Dedifferentiated amniotic fluid mesenchymal stem cell (primary cell): Measurements from ENCODE around the gene LILRB4.
"Not testable (repeated sequence)": the region's sequence is repeated elsewhere in the genome, so short reads cannot be mapped to it uniquely, and the experiment has no call there.

Experiments used
- DNase-seq: peaks from one replicate; pipeline ENCODE4 v3.0.0-alpha.2; 2016; ENCODE audit errors: extremely low spot score

LILRB4 gene

GRCh38 chr19:54650108-54650655, 12.6 kb upstream of the LILRB4 start:
- DNase-seq = no peak

DNA sequence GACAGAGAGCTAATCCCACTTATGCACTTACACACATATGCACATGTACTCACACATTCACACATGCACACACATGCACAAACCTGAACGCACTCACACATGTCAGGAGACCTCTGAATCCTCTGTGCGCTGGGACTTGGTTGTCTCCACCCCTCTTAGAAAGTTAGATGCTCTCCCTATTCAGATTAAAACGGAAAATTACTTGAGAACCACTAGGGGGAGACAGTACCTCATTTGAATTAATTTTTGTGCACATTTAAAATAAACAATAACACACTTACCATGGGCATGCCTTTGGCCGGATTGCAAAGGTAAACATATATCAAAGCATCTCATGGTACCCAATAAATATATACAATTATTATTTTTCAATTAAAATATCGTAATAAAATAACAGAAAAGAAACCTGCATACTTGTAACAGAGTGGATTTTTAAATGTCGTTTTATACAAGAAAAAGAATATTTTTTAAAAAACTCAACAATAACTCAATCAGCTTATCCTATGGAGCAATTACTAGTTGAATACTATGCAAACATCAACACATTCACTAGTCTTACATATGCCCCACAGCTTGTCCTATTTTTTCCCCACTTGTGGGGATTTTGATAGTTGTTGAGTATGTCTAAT, 9.5 kb upstream of the LILRB4 start:
- no peak for DNase-seq

GRCh38 chr19:54654447-54655321, 8.1 kb upstream of the LILRB4 start:
- no peak for DNase-seq

GRCh38 chr19:54659300-54659699, 3.5 kb upstream of the LILRB4 start:
- no peak for DNase-seq

DNA sequence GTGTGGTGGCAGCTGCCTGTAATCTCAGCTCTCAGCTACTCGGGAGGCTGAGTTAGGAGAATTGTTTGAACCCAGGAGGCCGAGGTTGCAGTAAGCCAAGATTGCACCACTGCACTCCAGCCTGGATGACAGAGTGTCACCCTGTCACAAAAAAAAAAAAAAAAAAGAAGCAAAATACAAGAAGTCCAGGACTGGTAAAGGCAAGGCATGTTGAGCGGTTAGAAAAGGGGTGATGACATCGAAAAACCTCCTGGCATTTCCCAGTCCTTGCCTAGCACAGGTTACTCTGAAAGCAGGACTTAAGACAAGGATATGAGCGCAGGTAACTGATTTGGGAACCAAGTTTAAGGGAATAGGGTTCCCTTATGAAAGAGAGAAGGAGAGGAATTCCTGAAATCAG, 2.5 kb upstream of the LILRB4 start:
- DNase-seq = no peak

DNA sequence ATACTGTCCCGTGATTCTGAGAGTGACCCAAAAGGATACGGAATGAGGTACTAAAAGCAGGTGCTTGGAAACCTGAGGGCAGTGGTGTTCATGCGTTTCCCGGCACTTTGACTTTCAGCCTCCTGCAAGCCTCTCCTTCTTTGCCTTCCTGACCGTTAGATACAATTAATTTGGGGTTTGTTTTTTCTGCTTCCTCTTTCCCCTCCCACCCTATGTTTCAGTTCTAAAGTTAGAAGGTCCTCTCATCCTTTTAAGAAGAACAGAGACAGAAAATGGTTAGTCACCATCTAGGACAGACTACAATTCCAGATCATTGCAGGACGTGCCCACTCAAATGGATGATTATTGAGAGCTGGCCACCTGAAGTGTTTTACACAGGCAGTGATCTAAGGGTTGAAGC, 1.8 kb upstream of the LILRB4 start:
- no peak for DNase-seq

- no peak for DNase-seq
These were observed 821 bp upstream of the LILRB4 start for GRCh38 chr19:54661846-54662481.

GRCh38 chr19:54665530-54665929, 2.7 kb downstream of the LILRB4 start:
- DNase-seq = no peak

- no peak for DNase-seq
These were observed 4.4 kb downstream of the LILRB4 start for GRCh38 chr19:54667217-54667616.

DNA sequence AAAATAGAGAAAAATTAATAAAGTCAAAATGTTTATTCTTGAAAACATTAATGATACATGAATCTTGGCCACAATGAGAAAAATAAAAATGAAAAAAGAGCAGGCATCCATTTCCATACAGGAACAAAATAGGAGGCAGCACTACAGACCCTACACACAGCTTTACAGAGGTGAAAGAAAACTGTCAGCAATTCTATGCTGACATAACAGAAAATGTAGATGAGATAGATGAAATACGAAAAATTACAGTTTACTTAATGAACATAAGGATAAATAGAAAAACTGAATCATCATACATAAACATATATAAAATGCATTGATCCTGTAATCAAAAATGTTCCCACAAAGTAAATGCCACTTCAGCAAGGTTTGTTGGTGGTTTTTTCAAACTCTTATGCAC, 5.6 kb downstream of the LILRB4 start:
- no peak for DNase-seq

DNA sequence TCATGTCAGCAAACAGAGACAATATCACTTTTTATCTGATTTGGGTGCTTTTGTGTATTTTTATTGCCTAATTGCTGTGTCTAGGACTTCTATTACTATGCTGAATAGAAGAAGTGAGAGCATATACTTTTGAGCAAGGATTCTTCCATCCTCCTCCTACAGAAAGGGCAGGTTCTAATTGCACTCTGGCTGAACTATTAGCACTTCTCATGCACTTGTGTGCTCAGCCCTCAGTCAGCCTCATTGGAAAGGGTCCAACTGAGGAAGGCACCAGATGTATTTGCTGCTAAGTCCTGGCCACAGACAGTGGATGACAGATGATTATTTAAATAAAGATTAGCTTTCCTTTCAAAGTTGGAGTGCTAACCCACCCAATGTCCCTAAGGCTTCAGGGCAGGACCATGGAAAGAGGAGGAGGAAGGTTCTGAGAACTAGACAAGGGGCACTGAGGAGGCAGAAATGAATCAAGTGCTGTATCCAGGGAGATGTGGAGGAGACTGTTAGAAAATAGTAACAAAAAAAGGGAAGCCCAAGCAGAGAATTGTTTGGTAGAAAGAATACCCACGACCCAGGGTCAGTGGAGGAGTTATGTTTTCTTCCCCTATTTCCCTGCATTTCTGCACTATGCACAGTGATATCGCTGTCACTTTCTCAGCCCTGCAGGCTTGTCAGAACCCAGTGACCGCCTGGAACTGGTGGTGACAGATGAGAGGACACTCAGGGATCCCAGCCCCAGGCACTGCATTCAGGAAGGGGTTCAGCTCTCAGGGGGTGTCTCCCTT, 8.0 kb downstream of the LILRB4 start:
- no peak for DNase-seq

DNA sequence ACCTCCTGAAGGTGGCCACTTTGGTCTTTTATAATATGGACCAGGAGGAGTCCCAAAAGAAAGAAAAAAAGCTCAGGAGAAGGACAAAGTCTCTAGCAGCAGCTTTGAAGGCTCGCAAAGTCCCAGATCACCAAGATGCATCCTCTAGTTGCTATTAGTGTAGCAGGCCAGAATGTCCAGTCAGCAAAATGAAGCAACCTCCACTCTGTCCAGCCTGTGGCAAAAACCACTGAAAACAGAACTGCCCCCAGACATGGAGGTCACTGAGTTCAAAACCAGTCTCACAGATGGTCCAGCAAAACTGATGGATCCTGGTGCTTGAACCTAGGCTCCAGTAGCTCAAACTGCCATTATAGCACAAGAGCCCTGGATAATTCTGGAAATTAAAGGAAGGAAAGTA, 10.4 kb downstream of the LILRB4 start:
- no peak for DNase-seq

DNA sequence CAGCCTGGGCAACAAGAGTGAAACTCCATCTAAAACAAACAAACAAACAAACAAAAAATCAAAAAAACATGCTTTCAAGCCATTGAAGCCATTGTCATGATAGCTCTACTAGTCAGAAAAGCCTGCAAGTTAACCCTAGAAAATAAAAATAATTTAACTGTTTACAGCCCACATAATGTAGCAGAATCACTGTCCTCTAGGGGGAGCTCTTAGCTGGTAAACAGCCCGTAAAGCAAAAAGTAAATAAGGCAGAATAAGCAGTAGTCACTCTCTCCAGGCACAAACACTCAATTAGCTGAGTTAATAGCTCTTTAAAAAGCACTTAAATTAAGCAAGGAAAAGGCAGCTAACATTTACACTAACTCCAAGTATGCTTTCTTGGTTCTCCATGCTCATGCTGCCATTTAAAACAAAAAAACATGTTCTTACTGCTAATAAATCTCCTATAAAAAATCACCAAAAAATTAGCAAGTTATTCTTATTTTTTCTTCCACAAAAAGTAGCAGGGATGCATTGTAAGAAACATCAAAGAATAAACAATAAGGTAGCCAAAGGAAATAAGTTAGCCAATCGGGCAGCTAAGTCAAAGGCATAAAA, 11.3 kb downstream of the LILRB4 start:
- no peak for DNase-seq

DNA sequence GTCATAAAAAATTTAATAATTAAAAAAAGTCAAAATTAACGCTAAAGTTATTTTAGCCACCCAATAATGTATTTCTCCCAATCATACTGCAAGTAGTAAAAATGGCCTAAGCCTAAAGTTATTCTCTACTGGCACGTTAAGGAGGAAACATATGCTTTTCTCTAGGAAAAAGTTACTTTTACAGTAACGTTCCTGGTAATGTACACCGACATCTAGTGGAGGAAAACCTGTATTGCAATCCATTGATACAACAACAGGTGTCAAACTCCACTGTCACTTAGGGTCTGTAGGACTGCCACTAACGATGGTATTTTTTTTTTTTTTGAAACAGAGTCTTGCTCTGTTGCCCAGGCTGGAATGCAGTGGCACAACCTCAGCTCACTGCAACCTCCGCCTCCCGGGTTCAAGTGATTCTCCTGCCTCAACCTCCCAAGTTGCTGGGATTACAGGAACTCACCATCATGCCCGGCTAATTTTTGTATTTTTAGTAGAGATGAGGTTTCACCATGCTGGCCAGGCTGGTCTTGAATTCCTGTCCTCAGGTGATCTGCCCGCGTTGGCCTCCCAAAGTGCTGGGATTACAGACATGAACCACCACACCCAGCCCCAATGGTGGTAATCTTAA, 13.5 kb downstream of the LILRB4 start:
- peak; percentile 35 for DNase-seq

- no peak for DNase-seq
These were observed 14.4 kb downstream of the LILRB4 start for GRCh38 chr19:54677217-54677616.

- DNase-seq = not testable (repeated sequence)
These were observed 18.8 kb downstream of the LILRB4 start for GRCh38 chr19:54681596-54681995.

GRCh38 chr19:54682306-54682856, 19.6 kb downstream of the LILRB4 start:
- no peak for DNase-seq

- DNase-seq = no peak
These were observed 21.7 kb downstream of the LILRB4 start for GRCh38 chr19:54684527-54684926.

DNA sequence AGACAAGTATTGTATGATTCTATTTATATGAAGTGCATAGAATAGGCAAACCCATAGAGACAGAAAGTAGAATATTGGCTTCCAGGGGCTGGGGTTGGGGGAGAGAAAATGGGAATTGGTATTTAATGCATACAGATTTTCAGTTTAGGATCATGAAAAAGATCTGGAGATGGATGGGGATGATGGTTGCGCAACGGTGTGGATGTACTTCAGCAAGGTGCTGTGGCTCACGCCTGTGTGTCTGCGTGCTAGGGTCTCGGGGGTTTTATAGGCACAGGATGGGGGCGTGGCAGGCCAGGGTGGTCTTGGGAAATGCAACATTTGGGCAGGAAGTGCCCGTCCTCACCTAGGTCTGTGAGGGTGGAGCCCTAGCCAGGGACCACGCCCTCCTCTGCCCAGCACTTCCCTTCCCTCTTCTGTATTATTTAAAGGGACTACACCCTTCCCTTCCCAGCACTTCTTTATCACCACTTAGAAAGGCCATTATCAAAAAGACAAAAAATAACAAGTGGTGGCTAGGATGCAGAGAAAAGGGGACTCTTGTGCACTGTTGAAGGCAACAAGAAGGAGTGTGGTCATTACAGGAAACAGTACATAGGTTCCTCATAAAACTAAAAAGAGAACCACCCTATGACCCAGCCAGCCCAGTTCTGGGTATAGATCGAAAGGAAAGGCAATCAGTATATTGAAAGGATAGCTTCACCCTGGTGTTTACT, 29.0 kb downstream of the LILRB4 start:
- no peak for DNase-seq

DNA sequence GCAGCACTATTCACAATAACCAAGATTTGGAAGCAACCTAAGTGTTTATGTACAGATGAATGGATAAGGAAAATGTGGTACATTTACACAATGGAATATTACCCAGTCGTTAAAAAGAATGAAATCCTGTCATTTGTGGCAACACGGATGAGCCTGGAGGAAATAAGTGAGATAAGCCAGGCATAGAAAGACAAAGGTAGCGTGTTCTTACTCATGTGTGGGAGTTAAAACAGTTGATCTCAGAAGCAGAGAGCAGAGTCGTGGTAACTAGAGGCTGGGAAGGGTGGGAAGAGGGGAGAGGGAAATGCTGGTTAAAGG, 29.5 kb downstream of the LILRB4 start:
- DNase-seq = no peak
